IPS DF 4.7 (cell line): ENCODE data around the gene POLDIP2.

ENCODE experiments used
- DNase-seq: peaks from one replicate; pipeline ENCODE4 v3.0.0-alpha.2; 2013; ENCODE audit warnings: low spot score; ENCODE audit errors: extremely low read depth

The POLDIP2 gene

GRCh38 chr17:28317966-28318758 is 39.2 kb downstream of the POLDIP2 start:
- DNase-seq, result no peak

GRCh38 chr17:28317099-28317965 is 40.0 kb downstream of the POLDIP2 start:
- DNase-seq, result no peak

- DNase-seq, result no peak
These were observed 41.3 kb downstream of the POLDIP2 start for GRCh38 chr17:28315846-28316705.

- no peak for DNase-seq
These were observed 43.5 kb downstream of the POLDIP2 start for GRCh38 chr17:28313841-28314240.

- DNase-seq, result no peak
These were observed 50.3 kb downstream of the POLDIP2 start for GRCh38 chr17:28306954-28307401.

GRCh38 chr17:28298449-28298848 is 58.9 kb downstream of the POLDIP2 start:
- DNase-seq, result no peak
